GM19043 (cell line): ENCODE measurements around the gene ARFGAP3.
A peak's percentile ranks its signal among the peaks of the same experiment; 100 is the strongest.
"Not testable (repeated sequence)": the region's sequence is repeated elsewhere in the genome, so short reads cannot be mapped to it uniquely, and the experiment has no call there.

Source experiments
- ATAC-seq: cut with Tn5 transposase; IDR thresholded peaks from one replicate; pipeline ENCODE4 v1.9.1; 2021; ENCODE audit warnings: low read depth; ENCODE audit not compliant: unreplicated experiment

ARFGAP3 gene

DNA sequence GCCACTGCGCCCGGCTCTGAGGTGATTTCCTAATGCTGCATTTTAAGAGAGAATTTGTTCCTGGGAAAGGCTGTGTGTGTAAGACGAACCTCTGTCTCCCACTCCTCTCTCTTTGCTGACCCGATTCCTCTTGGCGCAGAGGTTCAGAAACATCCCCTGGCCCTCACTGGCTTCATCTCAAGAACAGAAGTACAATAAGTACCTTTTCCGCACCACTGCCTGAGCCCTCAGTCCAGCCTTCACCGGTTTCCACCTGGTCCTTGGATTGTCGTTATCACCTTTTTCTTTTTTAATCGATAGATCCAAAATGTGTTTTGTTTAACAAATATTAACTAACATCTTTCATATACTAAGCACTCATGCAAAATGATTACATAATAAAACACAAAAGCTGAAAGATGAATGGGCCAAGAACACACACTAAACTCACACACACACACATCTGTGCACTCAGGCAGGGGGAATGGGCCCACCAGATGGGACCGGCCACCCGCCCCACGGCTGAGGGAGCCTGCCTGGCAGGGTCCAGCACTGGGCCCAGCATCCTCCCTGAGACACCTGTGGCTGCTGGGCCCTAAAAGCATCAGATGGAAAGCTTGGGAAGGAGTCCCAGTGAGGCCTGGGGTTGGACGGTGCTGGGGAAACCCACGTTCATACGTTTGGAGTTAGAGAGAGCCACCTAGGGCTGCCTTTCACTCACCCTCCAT, 86.0 kb downstream of the ARFGAP3 start:
- no peak for ATAC-seq

DNA sequence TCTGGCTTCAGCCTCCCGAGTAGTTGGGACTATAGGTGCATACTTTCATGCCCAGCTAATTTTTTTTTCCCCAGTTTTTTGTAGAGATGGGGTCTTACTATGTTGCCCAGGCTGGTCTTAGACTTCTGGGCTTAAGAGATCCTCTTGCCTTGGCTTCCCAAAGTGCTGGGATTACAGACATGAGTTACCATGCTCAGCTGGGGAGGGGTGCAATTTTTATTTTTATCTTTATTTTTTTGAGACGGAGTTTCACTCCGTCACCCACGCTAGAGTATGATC, 86.7 kb downstream of the ARFGAP3 start:
- no peak for ATAC-seq

DNA sequence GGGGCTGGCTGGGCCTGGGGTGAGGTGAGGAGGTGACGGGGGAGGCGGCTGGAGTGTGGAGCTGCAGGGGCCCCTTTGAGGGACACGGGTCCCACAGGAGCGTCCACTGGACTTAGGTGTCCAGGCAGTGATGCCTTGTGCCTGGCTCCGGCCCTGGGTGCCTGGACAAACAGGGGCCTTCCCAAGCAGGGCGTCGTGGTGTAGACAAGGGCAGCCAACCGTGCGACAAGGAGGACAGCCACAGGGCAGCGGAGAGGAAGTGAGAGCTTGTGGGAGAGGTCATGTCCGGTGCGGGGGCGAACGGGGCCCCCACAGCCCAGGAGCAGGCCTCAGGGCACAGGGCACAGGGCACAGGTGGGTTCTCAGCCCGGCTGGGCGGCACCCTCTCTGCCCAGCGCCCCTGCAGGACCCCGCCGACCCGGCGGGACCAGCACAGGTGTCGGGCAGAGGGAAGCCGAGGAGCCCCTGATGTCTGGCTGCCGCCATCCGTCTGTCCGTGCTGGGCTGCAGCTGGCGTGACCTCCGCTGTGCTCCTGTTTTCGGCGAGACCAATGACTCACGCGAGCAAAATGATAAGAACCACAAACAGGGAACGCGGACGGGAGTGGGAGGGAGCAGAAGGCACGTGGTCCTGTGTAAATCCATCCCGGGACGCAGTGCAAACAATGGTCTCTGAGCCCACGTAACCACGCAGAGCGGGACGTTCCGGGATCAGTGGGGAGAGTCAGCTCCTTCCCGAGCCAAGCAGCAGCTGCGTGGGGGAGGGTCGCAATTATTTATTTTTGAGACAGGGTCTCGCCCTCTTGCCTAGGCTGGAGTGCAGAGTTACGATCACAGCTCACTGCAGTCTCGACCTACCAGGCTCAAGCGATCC, 87.3 kb downstream of the ARFGAP3 start:
- peak; percentile 81 for ATAC-seq

DNA sequence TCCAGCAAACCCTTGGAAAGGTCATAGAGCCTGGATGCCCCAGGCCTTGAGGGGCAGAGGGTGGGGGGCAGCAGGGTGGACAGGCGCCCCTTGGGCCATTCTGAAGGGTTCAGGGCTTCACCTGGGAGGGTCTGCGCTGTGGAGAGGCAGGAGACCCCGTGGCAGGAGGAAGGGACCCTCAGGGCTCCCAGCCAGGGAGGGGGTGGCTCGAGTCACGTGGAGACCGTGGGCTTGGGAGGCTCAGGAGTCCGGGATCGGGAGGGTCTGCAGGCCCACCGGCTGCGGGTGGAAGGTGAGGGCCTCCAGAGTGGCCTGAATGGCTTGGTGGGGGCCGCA, 87.9 kb downstream of the ARFGAP3 start:
- ATAC-seq = no peak

DNA sequence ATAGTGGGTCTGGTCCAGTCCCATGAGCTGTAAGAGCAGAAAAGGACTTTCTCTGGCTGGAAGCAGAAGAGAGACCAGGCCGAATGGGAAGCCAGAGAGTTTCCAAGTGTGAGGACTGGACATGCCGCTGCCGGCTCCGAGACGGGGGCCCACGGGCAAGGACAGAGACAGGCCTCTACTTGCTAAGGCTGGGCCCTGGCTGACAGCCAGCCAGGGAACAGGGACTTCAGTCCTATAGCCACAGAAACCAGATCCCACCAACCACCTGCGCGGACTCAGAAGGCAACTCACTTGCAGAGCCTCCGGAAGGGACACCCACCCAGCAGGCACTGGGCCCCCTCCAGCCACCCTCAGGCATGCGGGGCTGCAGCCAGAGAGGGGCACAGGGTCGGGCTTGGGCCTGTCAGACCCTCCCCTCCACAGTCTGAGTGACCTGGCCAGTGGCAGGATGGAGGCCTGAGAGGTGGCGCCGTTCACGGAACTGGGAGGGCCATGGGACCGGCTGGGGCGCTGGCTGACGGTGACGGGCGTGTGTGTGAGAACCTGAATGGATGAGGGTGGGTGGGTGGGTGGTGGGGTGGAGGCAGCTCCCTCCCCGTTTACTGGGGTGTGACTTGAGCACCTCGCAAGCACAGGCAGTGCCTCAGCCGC, 88.6 kb downstream of the ARFGAP3 start:
- no peak for ATAC-seq

DNA sequence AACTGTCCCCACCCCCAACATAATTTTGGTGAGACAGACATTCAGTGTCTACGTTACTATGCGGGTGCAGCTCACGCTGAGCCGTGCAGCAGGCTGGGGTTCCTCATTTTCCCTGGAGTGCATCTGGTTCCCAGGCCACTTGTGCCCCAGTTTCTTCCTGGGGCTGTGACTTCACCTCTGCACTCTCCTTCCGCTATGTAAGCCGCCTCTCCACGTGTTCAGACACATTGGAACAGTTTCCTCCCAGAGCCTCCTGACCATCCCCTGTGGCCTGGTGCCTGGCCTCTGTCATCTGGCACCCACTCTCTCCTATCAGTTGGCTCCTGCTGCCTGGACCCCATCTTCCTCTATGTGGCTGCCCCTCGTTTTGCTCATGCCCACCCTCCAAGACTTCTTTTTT, 90.2 kb downstream of the ARFGAP3 start:
- no peak for ATAC-seq

DNA sequence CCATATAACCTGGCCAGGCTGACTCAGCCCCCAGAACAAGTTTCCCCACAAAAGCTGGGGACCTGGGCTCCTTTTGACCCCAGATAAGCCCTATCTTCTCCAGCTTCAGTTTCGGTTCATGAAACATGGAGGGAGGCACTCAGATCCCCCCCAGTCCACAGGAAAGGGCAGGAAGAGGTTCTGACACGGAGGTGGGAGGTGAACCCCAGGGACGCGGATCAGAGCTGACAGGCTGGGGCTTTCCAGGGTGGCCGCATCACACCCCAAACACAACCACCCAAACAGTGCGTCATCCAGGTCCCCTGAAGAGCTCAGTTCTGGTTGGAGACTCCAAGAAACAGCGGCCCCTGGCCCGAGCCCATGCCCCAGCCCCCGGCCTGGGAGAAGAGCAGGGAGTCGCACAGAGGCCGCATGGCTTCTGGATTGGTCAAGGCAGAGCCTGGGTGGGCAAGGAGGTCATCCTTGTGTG, 92.1 kb downstream of the ARFGAP3 start:
- no peak for ATAC-seq

DNA sequence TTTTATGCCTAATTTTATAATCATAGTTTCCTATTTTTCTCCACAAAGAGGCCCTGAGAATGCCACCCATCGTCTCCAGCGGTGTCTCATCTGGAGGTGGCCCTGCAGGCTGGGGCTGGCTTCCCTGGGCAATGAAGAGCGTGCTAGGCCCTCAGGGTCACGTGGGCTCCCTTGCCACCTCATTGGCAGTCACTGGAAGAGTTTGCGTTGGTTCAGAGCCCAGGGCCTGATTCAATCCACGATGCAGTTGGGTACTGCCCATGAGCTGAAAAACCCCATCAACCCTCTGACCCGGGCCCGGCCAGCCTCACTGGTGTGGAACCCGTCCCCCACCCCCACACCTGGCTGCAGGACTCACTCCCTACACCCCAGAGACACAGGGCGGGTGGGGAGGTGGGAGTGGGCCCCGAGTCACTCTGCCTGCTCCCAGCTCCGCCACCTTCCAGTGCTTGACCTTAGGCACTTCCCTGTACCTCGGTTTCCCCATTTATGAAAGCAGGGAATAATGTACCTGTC, 93.0 kb downstream of the ARFGAP3 start:
- ATAC-seq = no peak

DNA sequence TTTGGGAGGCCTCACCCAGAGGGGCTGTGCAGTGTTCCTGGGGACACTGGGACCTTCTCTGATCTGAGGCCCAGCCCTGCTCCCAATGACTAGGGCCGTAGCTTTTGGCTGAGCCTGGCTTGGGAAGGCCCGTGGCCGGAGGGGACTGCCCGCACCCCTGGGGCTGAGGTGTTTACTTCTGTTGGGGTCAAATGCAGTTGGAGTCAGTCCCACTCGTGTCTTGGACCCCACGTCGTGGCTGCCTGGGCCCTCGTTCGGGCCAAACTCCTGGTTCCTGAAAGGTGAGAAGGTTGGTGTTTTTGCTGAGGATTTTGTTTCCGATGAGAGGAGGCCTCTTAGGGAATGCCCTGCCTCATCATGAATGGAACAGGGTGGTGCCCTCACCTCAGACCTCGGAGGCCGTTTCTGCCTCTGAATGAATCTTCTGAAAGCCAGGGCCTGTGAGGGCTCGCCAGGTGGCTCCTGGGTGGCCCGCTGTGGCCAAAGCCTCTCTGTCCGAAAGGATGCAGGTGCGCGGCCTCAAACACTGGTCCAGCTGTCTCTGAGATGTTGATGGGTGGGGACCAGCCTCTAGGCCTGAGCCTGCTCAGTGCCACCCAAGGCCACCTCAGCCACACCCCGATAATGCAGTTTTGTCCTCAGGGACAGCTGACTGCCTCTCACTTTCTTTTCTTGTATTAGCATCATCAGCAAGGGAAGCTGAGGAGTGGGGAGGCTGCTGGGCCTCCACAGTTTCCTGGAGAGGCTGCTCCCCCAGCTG, 96.1 kb downstream of the ARFGAP3 start:
- ATAC-seq = no peak

DNA sequence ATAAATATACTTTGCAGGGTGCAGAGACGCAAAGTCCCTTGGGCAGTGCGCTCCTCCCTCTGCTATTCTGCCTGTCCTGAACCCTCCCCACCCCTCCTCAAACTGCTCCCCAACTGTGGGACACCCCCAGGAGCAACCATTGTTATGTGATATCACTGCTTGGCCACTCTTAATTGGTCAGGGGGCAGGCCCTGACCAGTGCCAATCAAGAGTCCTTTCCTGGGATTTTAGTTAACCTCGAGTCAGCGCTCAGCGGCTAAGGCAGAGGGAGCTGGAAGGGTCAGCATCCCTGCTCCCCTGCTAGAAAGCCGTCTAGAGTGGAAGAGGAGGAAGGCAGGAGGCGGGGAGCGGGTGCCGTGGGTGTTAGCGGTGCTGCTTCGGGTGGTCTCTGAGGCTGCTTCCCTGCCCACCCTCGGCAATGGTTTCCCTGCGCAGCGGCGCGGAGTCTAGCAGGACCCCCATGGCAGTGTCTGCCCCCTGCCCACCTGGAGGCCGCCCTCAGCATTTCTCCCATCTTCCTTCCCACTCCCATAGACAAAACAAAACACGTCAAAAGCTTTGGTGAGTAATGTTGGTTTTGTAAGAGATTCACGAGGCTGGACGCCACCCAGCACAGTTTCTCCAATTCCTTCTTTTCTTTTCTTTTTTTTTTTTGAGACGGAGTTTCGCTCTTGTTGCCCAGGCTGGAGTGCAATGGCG, 98.0 kb downstream of the ARFGAP3 start:
- no peak for ATAC-seq

DNA sequence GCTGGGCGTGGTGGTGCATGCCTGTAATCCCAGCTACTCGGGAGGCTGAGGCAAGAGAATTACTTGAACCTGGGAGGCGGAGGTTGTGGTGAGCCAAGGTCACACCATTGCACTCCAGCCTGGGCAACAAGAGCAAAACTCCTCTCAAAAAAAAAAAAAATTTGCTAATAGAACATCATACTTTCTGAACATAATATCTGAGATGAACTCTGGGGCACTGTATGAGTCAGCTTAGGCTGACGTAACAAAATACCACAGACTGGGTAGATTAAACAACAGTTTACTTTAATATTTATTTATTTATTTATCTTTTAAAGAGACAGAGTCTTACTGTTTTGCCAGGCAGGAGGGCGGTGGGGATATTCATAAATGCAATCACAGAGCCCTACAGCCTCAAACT, 101.5 kb downstream of the ARFGAP3 start:
- not testable (repeated sequence) for ATAC-seq

DNA sequence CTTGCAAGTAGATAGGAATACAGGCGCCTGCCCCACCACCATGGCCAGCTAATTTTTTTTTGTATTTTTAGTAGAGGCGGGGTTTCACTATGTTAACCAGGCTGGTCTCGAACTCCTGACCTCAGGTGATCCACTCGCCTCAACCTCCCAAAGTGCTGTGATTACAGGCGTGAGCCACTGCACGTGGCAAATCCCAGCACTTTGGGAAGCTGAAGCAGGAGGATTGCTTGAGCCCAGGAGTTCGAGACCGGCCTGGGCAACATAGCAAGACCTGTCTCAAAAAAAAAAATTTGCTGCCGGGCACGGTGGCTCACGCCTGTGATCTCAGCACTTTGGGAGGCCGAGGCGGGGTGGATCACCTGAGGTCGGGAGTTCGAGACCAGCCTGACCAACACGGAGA, 102.0 kb downstream of the ARFGAP3 start:
- ATAC-seq = not testable (repeated sequence)

DNA sequence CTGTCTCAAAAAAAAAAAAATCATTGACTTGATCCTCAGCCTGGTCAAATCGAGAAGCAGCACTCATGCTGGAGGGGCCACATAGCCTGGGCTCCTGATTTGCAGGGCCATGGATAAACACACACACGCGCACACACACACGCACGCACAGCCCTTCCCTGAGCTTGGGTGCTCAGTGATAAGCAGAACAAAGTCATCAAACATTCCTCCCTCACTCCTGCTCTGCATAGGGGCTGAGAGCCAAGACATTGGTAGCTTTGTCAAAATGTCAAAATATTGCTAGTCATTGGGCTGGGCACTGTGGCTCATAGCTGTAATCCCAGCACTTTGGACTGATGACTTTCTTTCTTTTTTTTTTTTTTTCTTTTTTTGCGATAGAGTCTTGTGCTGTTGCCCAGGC, 102.4 kb downstream of the ARFGAP3 start:
- no peak for ATAC-seq

DNA sequence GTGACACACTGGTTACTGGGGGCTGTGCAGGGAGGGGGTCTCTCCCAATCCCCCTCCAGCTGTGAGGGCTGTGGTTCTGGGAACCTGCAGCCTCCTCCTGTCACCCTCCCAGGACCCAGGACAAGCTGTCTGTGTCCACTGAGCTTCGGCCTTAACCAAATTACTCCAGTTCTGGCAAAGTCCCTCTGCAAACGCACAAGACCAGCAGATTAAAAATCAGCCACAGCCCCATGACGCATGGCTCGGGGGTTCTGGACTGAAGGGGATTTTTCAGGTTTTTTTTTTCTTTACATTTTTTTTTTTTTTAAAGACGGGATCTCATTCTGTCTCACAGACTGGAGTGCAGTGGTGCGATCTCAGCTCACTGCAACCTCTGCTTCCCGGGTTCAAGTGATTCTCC, 104.2 kb downstream of the ARFGAP3 start:
- ATAC-seq = no peak

DNA sequence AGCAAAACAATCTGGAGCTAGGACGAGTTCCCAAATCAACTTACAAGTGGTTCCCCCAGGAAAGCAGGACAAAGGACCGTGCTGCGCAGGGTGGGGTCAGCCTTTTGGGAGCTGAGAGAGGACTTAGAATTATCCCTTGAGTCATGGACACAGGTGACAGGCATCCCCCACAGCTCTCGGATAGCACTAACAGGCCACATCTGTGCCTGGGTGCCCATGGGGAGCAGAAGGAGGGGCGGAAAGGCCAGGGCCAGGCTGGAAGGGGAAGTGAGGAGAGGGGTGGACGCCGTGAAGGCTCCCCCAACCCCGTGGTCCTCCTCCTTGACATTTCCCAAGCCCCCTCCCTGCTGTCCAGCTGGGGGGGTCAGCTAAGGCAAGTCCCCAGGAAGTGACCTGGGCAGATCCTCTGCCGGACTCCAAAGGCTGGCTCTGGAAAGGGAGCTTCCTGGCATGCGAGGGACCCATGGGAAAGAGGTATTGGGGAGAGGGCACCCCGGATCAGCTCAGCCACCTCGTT, 104.8 kb downstream of the ARFGAP3 start:
- ATAC-seq = no peak

DNA sequence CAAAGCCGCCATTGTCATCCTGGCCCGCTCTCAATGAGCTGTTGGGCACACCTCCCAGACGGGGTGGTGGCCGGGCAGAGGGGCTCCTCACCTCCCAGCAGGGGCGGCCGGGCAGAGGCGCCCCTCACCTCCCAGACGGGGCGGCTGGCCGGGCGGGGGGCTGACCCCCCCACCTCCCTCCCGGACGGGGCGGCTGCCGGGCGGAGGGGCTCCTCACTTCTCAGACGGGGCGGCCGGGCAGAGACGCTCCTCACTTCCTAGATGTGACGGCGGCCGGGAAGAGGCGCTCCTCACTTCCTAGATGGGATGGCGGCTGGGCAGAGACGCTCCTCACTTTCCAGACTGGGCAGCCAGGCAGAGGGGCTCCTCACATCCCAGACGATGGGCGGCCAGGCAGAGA, 106.7 kb downstream of the ARFGAP3 start:
- not testable (repeated sequence) for ATAC-seq

DNA sequence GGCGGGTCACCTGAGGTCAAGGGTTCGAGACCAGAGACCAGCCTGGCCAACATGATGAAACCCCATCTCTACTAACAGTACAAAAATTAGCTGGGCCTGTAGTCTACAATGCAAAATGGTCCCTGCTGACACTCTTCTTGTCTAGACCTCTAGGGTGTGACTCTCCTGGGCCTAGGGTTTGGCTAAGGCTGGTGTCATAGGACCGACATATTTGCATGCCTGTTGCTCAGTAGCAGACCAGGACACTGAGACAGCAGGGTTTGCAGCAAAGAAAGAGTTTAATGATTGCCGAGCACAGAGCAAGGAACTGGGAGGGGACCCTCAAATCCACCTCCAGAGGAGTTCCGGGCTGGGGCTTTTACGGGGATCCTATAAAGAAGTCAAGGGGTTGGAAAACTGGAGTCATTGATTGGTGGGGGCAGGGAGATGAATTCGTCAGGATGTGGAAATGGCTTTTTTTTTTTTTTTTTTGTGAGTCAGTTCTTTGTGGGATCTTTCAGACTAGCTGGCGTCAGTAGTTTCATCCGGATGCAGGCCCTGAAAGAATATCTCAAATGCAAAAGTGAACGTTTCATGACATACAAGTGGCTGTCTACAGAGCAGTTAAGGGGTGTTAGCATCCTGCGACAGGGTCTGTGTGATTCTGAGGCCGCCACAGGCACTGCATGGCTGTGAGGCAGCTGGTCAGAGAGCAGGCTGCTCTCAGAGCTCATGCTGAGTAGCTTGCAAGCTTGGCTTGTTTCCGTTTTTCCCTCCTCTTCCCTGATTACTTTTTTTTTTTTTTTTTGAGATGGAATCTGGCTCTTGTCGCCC, 109.2 kb downstream of the ARFGAP3 start:
- no peak for ATAC-seq
